Trophoblast cell (in vitro differentiated cells and primary cell): Measurements from ENCODE around the gene RWDD3.
A peak's percentile ranks its signal among the peaks of the same experiment; 100 is the strongest.

Experiments used
- DNase-seq, 2 donors: peaks; one replicate each; pipeline ENCODE4 v3.0.0-alpha.2; 2016
- H2AFZ ChIP-seq: 2 replicates; pipeline ENCODE4 v1.6.1; 2013; ENCODE audit warnings: low read length, moderate library complexity, mild to moderate bottlenecking; ENCODE audit not compliant: insufficient read depth, poor library complexity
- H2AK5ac ChIP-seq: 2 replicates; pipeline ENCODE4 v1.6.1; 2013; ENCODE audit warnings: mild to moderate bottlenecking, low read length
- H2BK120ac ChIP-seq: 2 replicates; pipeline ENCODE4 v1.6.1; 2013; ENCODE audit warnings: low read length, mild to moderate bottlenecking, moderate library complexity; ENCODE audit not compliant: insufficient read depth, poor library complexity
- H2BK12ac ChIP-seq: 2 replicates; pipeline ENCODE4 v1.6.1; 2013; ENCODE audit warnings: mild to moderate bottlenecking, low read length, moderate library complexity
- H2BK5ac ChIP-seq: 2 replicates; pipeline ENCODE4 v1.6.1; 2013; ENCODE audit warnings: low read length, low read depth, moderate library complexity, mild to moderate bottlenecking; ENCODE audit not compliant: poor library complexity
- H3K14ac ChIP-seq: 2 replicates; pipeline ENCODE4 v1.6.1; 2013; ENCODE audit warnings: mild to moderate bottlenecking, low read length
- H3K18ac ChIP-seq: 2 replicates; pipeline ENCODE4 v1.6.1; 2013; ENCODE audit warnings: mild to moderate bottlenecking, low read length
- H3K23ac ChIP-seq: 2 replicates; pipeline ENCODE4 v1.6.1; 2013; ENCODE audit warnings: low read length
- H3K27ac ChIP-seq: 2 replicates; pipeline ENCODE4 v1.5.1; 2013; ENCODE audit warnings: low read depth, mild to moderate bottlenecking, inconsistent platforms, low read length, moderate library complexity
- H3K27me3 ChIP-seq: 2 replicates; pipeline ENCODE4 v1.6.1; 2013; ENCODE audit warnings: inconsistent platforms, mild to moderate bottlenecking, low read length, moderate library complexity; ENCODE audit not compliant: insufficient read depth
- H3K36me3 ChIP-seq, 2 experiments: 1 replicate in 1 of 2; 2 replicates in 1 of 2; pipeline ENCODE4 v1.6.1; 2013; ENCODE audit warnings: low read length in 2 of 2, mild to moderate bottlenecking in 2 of 2, moderate library complexity in 1 of 2; ENCODE audit not compliant: insufficient read depth in 2 of 2, control insufficient read depth in 1 of 2
- H3K4ac ChIP-seq: 2 replicates; pipeline ENCODE4 v1.6.1; 2013; ENCODE audit warnings: low read depth, mild to moderate bottlenecking, low read length, moderate library complexity
- H3K4me1 ChIP-seq, 2 experiments: 1 replicate in 1 of 2; 2 replicates in 1 of 2; pipeline ENCODE4 v1.6.1; 2013; ENCODE audit warnings: low read length in 2 of 2, mild to moderate bottlenecking in 2 of 2, moderate library complexity in 1 of 2; ENCODE audit not compliant: insufficient read depth in 2 of 2, control insufficient read depth in 1 of 2
- H3K4me2 ChIP-seq: 2 replicates; pipeline ENCODE4 v1.6.1; 2013; ENCODE audit warnings: inconsistent platforms, mild to moderate bottlenecking, low read length, moderate library complexity
- H3K4me3 ChIP-seq: 2 replicates; pipeline ENCODE4 v1.5.1; 2013; ENCODE audit warnings: mild to moderate bottlenecking, low read depth, low read length, inconsistent platforms
- H3K79me1 ChIP-seq: one replicate; pipeline ENCODE4 v1.6.1; 2013; ENCODE audit warnings: low read length
- H3K79me2 ChIP-seq: 2 replicates; pipeline ENCODE4 v1.6.1; 2013; ENCODE audit warnings: low read length, mild to moderate bottlenecking; ENCODE audit not compliant: control insufficient read depth, insufficient read depth, poor library complexity
- H3K9ac ChIP-seq: 2 replicates; pipeline ENCODE4 v1.6.1; 2013; ENCODE audit warnings: mild to moderate bottlenecking, low read length
- H3K9me3 ChIP-seq: 2 replicates; pipeline ENCODE4 v1.6.1; 2013; ENCODE audit warnings: low read depth, mild to moderate bottlenecking, control low read depth, inconsistent platforms, low read length; ENCODE audit not compliant: insufficient read depth
- H4K12ac ChIP-seq: 2 replicates; pipeline ENCODE4 v1.6.1; 2013; ENCODE audit warnings: low read depth, mild to moderate bottlenecking, low read length, moderate library complexity
- H4K8ac ChIP-seq: 2 replicates; pipeline ENCODE4 v1.6.1; 2013; ENCODE audit warnings: low read depth, mild to moderate bottlenecking, low read length, moderate library complexity
- H4K91ac ChIP-seq: one replicate; pipeline ENCODE4 v1.6.1; 2013; ENCODE audit warnings: low read depth, mild to moderate bottlenecking, low read length, moderate library complexity
- WGBS: extraction: QIAGEN DNeasy Blood & Tissue Kit; methylation state at CpG from one replicate; pipeline ENCODE4 v1.1.7; 2013; ENCODE audit warnings: missing lambda C conversion rate; ENCODE audit not compliant: insufficient read length, insufficient coverage; ENCODE audit errors: extremely low coverage; 5-methylcytosine and 5-hydroxymethylcytosine counted together

The RWDD3 gene

DNA sequence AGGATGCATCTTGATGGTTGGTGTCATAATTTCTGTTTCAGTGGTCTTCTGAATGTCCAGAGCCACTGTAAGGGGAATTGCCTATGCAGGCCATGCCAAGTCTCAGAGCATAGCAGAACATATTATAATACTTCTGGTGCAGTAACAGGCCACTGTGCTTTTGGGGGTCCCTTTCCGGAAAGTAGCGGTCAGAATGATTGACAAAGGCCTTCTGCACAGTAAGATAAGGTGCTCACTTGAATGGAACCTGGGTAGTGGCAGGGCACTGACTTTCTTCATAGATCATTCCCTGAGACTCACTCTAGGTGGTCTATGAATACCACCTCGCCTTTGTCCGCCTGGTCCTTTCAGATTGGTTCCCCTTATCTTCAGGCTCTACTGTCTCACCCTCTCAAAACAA lies 28.9 kb downstream of the RWDD3 start:
- Histone ChIP-seq H3K9ac (no peak overlapping the region), H3K27me3 (no peaks in the 10 kb centered on the region), H2BK120ac (peak overlapping the region; percentile 72), H3K14ac (peak overlapping the region; percentile 83), H3K79me1 (peaks cover 3% of the 10 kb centered on the region), H3K18ac (peak overlapping the region; percentile 8), H2AFZ (no peak overlapping the region), H3K27ac (no peak overlapping the region), H2BK12ac (peak overlapping the region; percentile 97), H4K91ac (peak overlapping the region; percentile 66), H3K9me3 (no peaks in the 10 kb centered on the region), H2BK5ac (peak overlapping the region; percentile 82), H2AK5ac (peak overlapping the region; percentile 83), H3K23ac (no peak overlapping the region), H4K12ac (no peak overlapping the region), H4K8ac (peak overlapping the region; percentile 4), H3K4ac (peak overlapping the region; percentile 58), H3K4me2 (no peak overlapping the region), H3K4me1 (peaks cover 2 to 4% of the 10 kb centered on the region in 2 experiments), H3K79me2 (no peaks in the 10 kb centered on the region), H3K36me3 (no peaks in the 10 kb centered on the region), H3K4me3 (no peak overlapping the region)
- WGBS = no CpG with 5 or more reads among the region's 4 CpGs
- no peak for DNase-seq

DNA sequence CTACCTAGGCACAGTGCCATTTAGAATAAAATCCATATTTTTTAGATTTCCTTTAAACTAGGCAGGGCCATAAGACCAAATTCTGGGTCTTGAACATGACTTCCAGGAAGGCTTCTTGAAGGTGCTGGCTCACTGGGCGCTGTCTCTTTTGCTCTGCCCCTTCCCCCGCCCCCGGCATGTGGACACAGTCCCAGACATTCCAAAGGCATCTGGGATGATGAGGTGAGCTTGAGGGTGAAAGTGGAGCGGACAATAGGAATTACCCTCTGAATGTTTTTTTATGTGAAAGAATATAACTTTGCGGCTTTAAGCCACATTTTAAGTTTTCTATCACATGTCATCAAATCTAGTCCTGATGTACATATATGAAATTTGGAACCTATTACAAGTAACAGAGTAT lies 29.4 kb downstream of the RWDD3 start:
- Histone ChIP-seq H2BK12ac (no peak overlapping the region), H3K79me2 (no peaks in the 10 kb centered on the region), H4K91ac (no peak overlapping the region), H3K23ac (no peak overlapping the region), H3K4me2 (no peak overlapping the region), H3K4me1 (peaks cover 2 to 4% of the 10 kb centered on the region in 2 experiments), H3K79me1 (peaks cover 3% of the 10 kb centered on the region), H3K27ac (no peak overlapping the region), H2BK120ac (no peak overlapping the region), H3K9me3 (no peaks in the 10 kb centered on the region), H4K12ac (no peak overlapping the region), H2AFZ (no peak overlapping the region), H3K4me3 (no peak overlapping the region), H3K4ac (no peak overlapping the region), H4K8ac (no peak overlapping the region), H3K18ac (no peak overlapping the region), H3K27me3 (no peaks in the 10 kb centered on the region), H3K9ac (no peak overlapping the region), H3K36me3 (no peaks in the 10 kb centered on the region), H2BK5ac (no peak overlapping the region), H3K14ac (no peak overlapping the region), H2AK5ac (no peak overlapping the region)
- DNase-seq = no peak
- no CpG with 5 or more reads among the region's 5 CpGs for WGBS

DNA sequence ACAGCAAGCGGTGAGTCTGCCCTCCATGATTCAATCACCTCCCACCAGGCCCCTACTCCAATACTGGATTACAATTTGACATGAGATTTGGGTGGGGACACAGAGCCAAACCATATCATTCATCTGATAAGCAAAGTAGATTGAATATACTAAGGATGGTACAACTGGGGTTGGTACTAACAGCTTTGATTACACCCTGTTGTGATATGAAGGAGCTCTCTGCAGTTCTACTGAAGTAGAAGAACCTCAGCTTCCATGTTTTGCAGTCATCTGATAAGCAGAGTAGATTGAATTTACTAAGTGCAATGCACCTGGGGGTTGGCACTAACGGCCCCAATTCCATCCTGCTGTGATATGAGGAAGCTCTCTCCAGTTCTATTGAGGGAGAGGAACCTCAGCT lies 31.1 kb downstream of the RWDD3 start:
- Histone ChIP-seq H3K27ac (no peak overlapping the region), H3K4me1 (peaks cover 2 to 4% of the 10 kb centered on the region in 2 experiments), H2AFZ (no peak overlapping the region), H4K91ac (no peak overlapping the region), H3K9me3 (no peaks in the 10 kb centered on the region), H3K27me3 (no peaks in the 10 kb centered on the region), H3K4me2 (no peak overlapping the region), H3K79me1 (peaks cover 3% of the 10 kb centered on the region), H3K23ac (no peak overlapping the region), H2AK5ac (no peak overlapping the region), H3K14ac (no peak overlapping the region), H2BK12ac (no peak overlapping the region), H3K4ac (no peak overlapping the region), H3K18ac (no peak overlapping the region), H2BK120ac (no peak overlapping the region), H3K79me2 (no peaks in the 10 kb centered on the region), H3K4me3 (no peak overlapping the region), H3K36me3 (no peaks in the 10 kb centered on the region), H2BK5ac (no peak overlapping the region), H4K8ac (no peak overlapping the region), H3K9ac (no peak overlapping the region), H4K12ac (no peak overlapping the region)
- WGBS = no CpG with 5 or more reads among the region's 2 CpGs
- no peak for DNase-seq

DNA sequence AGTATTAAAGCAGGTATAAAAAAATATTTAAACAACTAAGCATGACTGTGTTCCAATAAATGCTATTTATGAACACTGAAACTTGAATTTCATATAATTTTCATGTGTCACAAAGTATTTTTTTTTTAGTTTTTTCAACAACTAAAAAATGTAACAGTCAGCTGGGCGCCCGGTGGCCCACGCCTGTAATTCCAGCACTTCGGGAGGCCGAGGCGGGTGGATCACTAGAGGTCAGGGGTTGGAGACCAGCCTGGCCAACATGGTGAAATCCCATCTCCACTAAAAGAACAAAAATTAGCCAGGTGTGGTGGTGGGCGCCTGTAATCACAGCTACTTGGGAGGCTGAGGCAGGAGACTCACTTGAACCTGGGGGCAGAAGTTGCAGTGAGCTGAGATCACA lies 42.4 kb downstream of the RWDD3 start:
- no peak overlapping the region for H4K8ac ChIP-seq
- no peaks in the 10 kb centered on the region for H3K79me2 ChIP-seq
- no peak overlapping the region for H3K4ac ChIP-seq
- no peak overlapping the region for H3K9ac ChIP-seq
- H2AK5ac ChIP-seq = no peak overlapping the region
- no peak for DNase-seq
- no peak overlapping the region for H3K23ac ChIP-seq
- H3K36me3 ChIP-seq = no peaks in the 10 kb centered on the region
- no peak overlapping the region for H3K4me3 ChIP-seq
- H3K79me1 ChIP-seq = no peaks in the 10 kb centered on the region
- H3K14ac ChIP-seq = no peak overlapping the region
- WGBS = no CpG with 5 or more reads among the region's 7 CpGs
- no peak overlapping the region for H2AFZ ChIP-seq
- no peaks in the 10 kb centered on the region for H3K4me1 ChIP-seq
- H3K27ac ChIP-seq = no peak overlapping the region
- no peak overlapping the region for H2BK12ac ChIP-seq
- no peak overlapping the region for H4K91ac ChIP-seq
- H3K18ac ChIP-seq = no peak overlapping the region
- H3K27me3 ChIP-seq = no peaks in the 10 kb centered on the region
- no peak overlapping the region for H2BK5ac ChIP-seq
- no peak overlapping the region for H4K12ac ChIP-seq
- no peaks in the 10 kb centered on the region for H3K9me3 ChIP-seq
- H3K4me2 ChIP-seq = no peak overlapping the region
- no peak overlapping the region for H2BK120ac ChIP-seq
